Natural killer cell (primary cell): ENCODE data around the gene CFD. TPM values are rescaled to one million over a fixed set of nuclear protein-coding genes. Genes with fewer than 3 reads are reported as not detected.

Experiments
- ATAC-seq, 3 donors: fragments of 150-1000 bp in 2 of 3; fragments of 200-7000 bp in 1 of 3; cut with Tn5 transposase; 1 replicate in 1 of 3; 2 replicates in 2 of 3; pipeline ENCODE4 v1.10.0; 2021; ENCODE audit warnings: mild to moderate bottlenecking in 2 of 3, moderate library complexity in 2 of 3
- DNase-seq, 2 donors: peaks; one replicate each; pipeline versions ENCODE4 v3.0.0 to v3.0.0-alpha.2; 2013 to 2021; ENCODE audit warnings: mixed read lengths in 1 of 2
- H3K27ac ChIP-seq: one replicate; pipeline ENCODE4 v1.5.1; 2013; ENCODE audit warnings: mild to moderate bottlenecking, low read length
- H3K27me3 ChIP-seq: one replicate; pipeline ENCODE4 v1.6.1; 2013; ENCODE audit warnings: low read length; ENCODE audit not compliant: control insufficient read depth, insufficient read depth
- H3K36me3 ChIP-seq: one replicate; pipeline ENCODE4 v1.6.1; 2013; ENCODE audit warnings: low read length; ENCODE audit not compliant: control insufficient read depth, insufficient read depth
- H3K4me1 ChIP-seq: one replicate; pipeline ENCODE4 v1.6.1; 2013; ENCODE audit warnings: low read length; ENCODE audit not compliant: control insufficient read depth, insufficient read depth
- H3K4me3 ChIP-seq: one replicate; pipeline ENCODE4 v1.5.1; 2013; ENCODE audit warnings: low read length
- H3K9me3 ChIP-seq: one replicate; pipeline ENCODE4 v1.6.1; 2013; ENCODE audit warnings: low read length; ENCODE audit not compliant: control insufficient read depth, insufficient read depth
- H3K27ac Mint-ChIP-seq, 2 donors: one replicate each; pipeline ENCODE4 v1.8.0; 2022; ENCODE audit warnings: mild to moderate bottlenecking in 2 of 2, mixed read lengths in 2 of 2, moderate library complexity in 1 of 2
- H3K27me3 Mint-ChIP-seq, 2 donors: one replicate each; pipeline ENCODE4 v1.8.0; 2022; ENCODE audit warnings: low read depth in 2 of 2, mixed read lengths in 2 of 2
- H3K36me3 Mint-ChIP-seq: one replicate; pipeline ENCODE4 v1.8.0; 2022; ENCODE audit warnings: mixed read lengths
- H3K4me1 Mint-ChIP-seq, 2 donors: one replicate each; pipeline ENCODE4 v1.8.0; 2022; ENCODE audit warnings: mixed read lengths in 2 of 2
- H3K4me3 Mint-ChIP-seq: one replicate; pipeline ENCODE4 v1.8.0; 2022; ENCODE audit warnings: mild to moderate bottlenecking, moderate library complexity, mixed read lengths
- H3K9me3 Mint-ChIP-seq, 2 donors: one replicate each; pipeline ENCODE4 v1.8.0; 2022; ENCODE audit warnings: mixed read lengths in 2 of 2
- WGBS: methylation state at CpG from one replicate; pipeline ENCODE4 v1.1.7; 2013; ENCODE audit warnings: missing lambda C conversion rate; ENCODE audit not compliant: insufficient coverage; 5-methylcytosine and 5-hydroxymethylcytosine counted together
- intact Hi-C: fragments of 100-400 bp; cut with micrococcal nuclease; formaldehyde crosslinking; loops from one replicate; pipeline ENCODE4 v1.14.2; 2022
- total RNA-seq, 4 donors: library from RNA; stranded (reverse); fragments of 120-200 nt in 1 of 4; gene quantifications; one replicate each; pipeline versions ENCODE4 v1.2.3 to v1.2.4, GENCODE V29; 2013 to 2022
- TF ChIP-seq, protein P1 (sequence below): fragments of 200-600 bp; IDR thresholded peaks from one replicate; pipeline ENCODE4 v1.8.0; 2022; ENCODE audit warnings: antibody characterized with exemption

CFD gene
- total RNA-seq, 3 donors from 2014 or later (not counting 1 experiment from before 2014, with no cell fraction given), result 2.9 to 47.5 (median 10.4) TPM

DNA sequence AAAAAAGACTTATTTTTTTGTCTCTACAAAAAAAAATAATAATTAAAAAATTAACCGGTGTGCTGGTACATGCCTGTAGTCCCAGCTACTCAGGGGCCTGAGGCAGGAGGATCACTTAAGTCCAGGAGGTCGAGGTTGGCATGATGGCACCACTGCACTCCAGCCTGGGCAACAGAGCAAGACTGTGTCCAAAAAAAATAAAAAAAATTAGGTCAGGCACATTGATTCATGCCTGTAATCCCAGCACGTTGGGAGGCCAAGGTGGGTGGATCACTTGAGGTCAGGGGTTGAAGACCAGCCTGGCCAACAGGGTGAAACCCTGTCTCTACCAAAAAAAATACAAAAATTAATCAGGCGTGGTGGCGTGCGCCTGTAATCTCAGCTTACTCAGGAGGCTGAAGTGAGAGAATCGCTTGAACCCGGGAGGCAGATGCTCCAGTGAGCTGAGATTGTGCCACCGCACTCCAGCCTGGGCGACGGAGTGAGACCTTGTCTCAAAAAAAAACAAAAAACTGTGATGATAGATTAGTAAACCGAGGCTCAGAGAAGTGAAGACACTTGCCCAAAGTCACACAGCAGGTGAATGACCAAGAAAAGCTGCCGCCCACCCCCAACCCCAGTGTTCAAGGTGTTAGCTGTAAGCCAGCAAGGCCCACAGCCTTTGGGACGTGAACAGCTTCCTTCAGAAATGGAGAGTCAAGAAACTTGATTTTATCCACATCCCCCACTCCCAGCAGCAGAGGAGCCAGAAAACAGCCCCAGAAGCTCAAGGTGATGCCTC is 43.2 kb downstream of the CFD start:
- H3K4me3 Mint-ChIP-seq, result no peak overlapping the region
- no peaks in the 10 kb centered on the region for H3K27me3 Mint-ChIP-seq
- H3K9me3 Mint-ChIP-seq, result no peaks in the 10 kb centered on the region
- Histone ChIP-seq H3K4me3 (no peak overlapping the region), H3K4me1 (peaks cover 31% of the 10 kb centered on the region), H3K27ac (no peak overlapping the region), H3K36me3 (peaks cover 22% of the 10 kb centered on the region), H3K9me3 (no peaks in the 10 kb centered on the region), H3K27me3 (no peaks in the 10 kb centered on the region)
- no peak for DNase-seq
- no peak for ATAC-seq
- intact Hi-C loops, result no loop called here
- H3K36me3 Mint-ChIP-seq, result no peaks in the 10 kb centered on the region
- H3K27ac Mint-ChIP-seq, result no peak overlapping the region
- peaks cover 0 to 7% of the 10 kb centered on the region in 2 donors for H3K4me1 Mint-ChIP-seq
- WGBS, result 94% methylated on average over 14 of the region's 14 CpGs
- TF ChIP-seq, protein P1, sequence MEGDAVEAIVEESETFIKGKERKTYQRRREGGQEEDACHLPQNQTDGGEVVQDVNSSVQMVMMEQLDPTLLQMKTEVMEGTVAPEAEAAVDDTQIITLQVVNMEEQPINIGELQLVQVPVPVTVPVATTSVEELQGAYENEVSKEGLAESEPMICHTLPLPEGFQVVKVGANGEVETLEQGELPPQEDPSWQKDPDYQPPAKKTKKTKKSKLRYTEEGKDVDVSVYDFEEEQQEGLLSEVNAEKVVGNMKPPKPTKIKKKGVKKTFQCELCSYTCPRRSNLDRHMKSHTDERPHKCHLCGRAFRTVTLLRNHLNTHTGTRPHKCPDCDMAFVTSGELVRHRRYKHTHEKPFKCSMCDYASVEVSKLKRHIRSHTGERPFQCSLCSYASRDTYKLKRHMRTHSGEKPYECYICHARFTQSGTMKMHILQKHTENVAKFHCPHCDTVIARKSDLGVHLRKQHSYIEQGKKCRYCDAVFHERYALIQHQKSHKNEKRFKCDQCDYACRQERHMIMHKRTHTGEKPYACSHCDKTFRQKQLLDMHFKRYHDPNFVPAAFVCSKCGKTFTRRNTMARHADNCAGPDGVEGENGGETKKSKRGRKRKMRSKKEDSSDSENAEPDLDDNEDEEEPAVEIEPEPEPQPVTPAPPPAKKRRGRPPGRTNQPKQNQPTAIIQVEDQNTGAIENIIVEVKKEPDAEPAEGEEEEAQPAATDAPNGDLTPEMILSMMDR, result no peak

DNA sequence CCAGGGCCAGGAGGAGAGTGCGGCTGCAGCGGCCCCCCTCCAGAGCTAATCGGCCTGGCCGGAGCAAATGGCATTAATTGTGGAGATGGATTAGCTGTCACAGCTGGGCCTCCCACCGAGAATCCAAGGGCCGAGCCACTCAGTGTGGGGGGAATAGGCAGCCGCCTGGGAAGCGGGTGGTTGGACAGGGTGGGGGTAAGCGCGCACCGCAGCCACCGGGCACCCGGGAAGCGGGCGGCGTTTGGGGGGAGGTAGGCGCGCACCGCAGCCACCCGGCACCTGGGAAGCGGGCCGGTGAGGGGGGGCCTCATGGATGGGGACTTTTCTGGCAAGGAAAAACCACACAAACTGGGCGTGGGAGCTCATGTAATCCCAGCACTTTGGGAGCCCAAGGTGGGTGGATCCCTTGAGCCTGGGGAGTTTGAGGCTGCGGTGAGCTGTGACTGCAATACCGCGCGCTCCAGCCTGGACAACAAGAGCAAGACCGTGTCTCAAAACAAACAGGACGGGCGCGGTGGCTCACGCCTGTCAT is 43.9 kb downstream of the CFD start:
- peaks cover 0 to 7% of the 10 kb centered on the region in 2 donors for H3K4me1 Mint-ChIP-seq

DNA sequence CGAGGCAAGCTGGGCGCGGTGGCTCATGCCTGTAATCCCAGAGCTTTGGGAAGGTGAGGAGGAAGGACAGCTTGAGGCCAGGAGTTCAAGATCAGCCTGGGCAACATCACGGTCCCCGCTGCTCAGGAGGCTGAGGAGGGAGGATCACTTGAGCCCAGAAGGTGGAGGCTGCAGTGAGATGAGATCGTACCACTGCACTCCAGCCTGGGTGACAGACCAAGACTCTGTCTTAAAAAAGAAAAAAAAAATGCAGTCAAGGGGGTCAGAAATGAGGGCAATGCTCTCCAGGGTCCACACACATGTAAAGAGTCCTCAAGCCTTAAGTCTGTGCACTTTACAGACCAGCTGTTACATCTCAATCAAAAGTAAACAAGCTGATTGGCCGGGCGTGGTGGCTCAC is 45.1 kb downstream of the CFD start:
- Mint-ChIP-seq H3K9me3 (no peaks in the 10 kb centered on the region), H3K27ac (no peak overlapping the region), H3K4me1 (peaks cover 8 to 19% of the 10 kb centered on the region in 2 donors), H3K27me3 (no peaks in the 10 kb centered on the region), H3K4me3 (no peak overlapping the region), H3K36me3 (no peaks in the 10 kb centered on the region)
- no peaks in the 10 kb centered on the region for H3K9me3 ChIP-seq
- TF ChIP-seq, protein P1, result no peak
- peaks cover 50% of the 10 kb centered on the region for H3K4me1 ChIP-seq
- ATAC-seq, result no peak
- no peaks in the 10 kb centered on the region for H3K27me3 ChIP-seq
- H3K36me3 ChIP-seq, result peaks cover 14% of the 10 kb centered on the region
- WGBS, result 96% methylated on average over 8 of the region's 8 CpGs
- H3K4me3 ChIP-seq, result no peak overlapping the region
- no peak for DNase-seq
- H3K27ac ChIP-seq, result no peak overlapping the region
- intact Hi-C loops, result no loop called here

More for the DNA sequence above, 43.9 kb downstream of the CFD start:
- TF ChIP-seq, protein P1, result no peak
- Histone ChIP-seq H3K27me3 (no peaks in the 10 kb centered on the region), H3K9me3 (no peaks in the 10 kb centered on the region), H3K4me1 (peaks cover 38% of the 10 kb centered on the region), H3K27ac (no peak overlapping the region), H3K36me3 (peaks cover 22% of the 10 kb centered on the region), H3K4me3 (no peak overlapping the region)
- DNase-seq, result no peak
- no peak overlapping the region for H3K4me3 Mint-ChIP-seq
- no peaks in the 10 kb centered on the region for H3K9me3 Mint-ChIP-seq
- intact Hi-C loops, result no loop called here
- no peak for ATAC-seq
- no peak overlapping the region for H3K27ac Mint-ChIP-seq
- no peaks in the 10 kb centered on the region for H3K27me3 Mint-ChIP-seq
- 94% methylated on average over 32 of the region's 32 CpGs for WGBS
- no peaks in the 10 kb centered on the region for H3K36me3 Mint-ChIP-seq
